HepG2 (cell line): ENCODE results near the gene POC1A. TPM values are rescaled to one million over a fixed set of nuclear protein-coding genes. Genes with fewer than 3 reads are reported as not detected.

Experiments
- KDM4B ChIP-seq: sonication (generic); formaldehyde crosslinking; IDR thresholded peaks from 2 replicates; pipeline ENCODE4 v1.4.0; 2020; ENCODE audit warnings: missing genetic modification reagents
- MAZ ChIP-seq, 2 experiments: sonication (generic) in 1 of 2; formaldehyde crosslinking in 1 of 2; IDR thresholded peaks; 2 replicates each; pipeline versions ENCODE4 v1.5.0 to v1.6.1; 2012 to 2020; ENCODE audit warnings: low read depth in 2 of 2, mild to moderate bottlenecking in 2 of 2, borderline replicate concordance in 1 of 2, improper control_type of control experiment in 1 of 2, low read length in 1 of 2, missing genetic modification reagents in 1 of 2, moderate library complexity in 1 of 2
- MEIS2 ChIP-seq: sonication (generic); formaldehyde crosslinking; IDR thresholded peaks from 2 replicates; pipeline ENCODE4 v1.9.0; 2021; ENCODE audit warnings: mild to moderate bottlenecking, missing genetic modification reagents
- TP53 ChIP-seq: sonication (generic); formaldehyde crosslinking; conservative IDR thresholded peaks from 2 replicates; pipeline ENCODE4 v1.4.0; 2020; ENCODE audit warnings: missing genetic modification reagents
- ZBTB7A ChIP-seq: sonication (generic); formaldehyde crosslinking; IDR thresholded peaks from 2 replicates; pipeline ENCODE4 v1.8.0; 2022; ENCODE audit warnings: mild to moderate bottlenecking, missing genetic modification reagents
- ZBTB7B ChIP-seq: sonication (generic); formaldehyde crosslinking; IDR thresholded peaks from 2 replicates; pipeline ENCODE4 v1.4.0; 2020; ENCODE audit warnings: missing genetic modification reagents
- ZNF20 ChIP-seq: sonication (generic); formaldehyde crosslinking; IDR thresholded peaks from 2 replicates; pipeline ENCODE4 v1.4.0; 2020; ENCODE audit warnings: mild to moderate bottlenecking, moderate library complexity, missing genetic modification reagents
- ZNF598 ChIP-seq: sonication (generic); formaldehyde crosslinking; IDR thresholded peaks from 2 replicates; pipeline ENCODE4 v1.5.1; 2020; ENCODE audit warnings: mild to moderate bottlenecking, missing genetic modification reagents, borderline replicate concordance
- ZNF674 ChIP-seq: sonication (generic); formaldehyde crosslinking; IDR thresholded peaks from 2 replicates; pipeline ENCODE4 v1.5.0; 2020; ENCODE audit warnings: low read depth, mild to moderate bottlenecking, missing genetic modification reagents
- ZNF678 ChIP-seq: sonication (generic); formaldehyde crosslinking; IDR thresholded peaks from 2 replicates; pipeline ENCODE4 v1.4.0; 2020; ENCODE audit warnings: mild to moderate bottlenecking, missing genetic modification reagents
- ZSCAN21 ChIP-seq: sonication (generic); formaldehyde crosslinking; IDR thresholded peaks from 2 replicates; pipeline ENCODE4 v1.8.0; 2022; ENCODE audit warnings: mild to moderate bottlenecking, missing genetic modification reagents, moderate library complexity, borderline replicate concordance
- polyA plus RNA-seq, 8 experiments: library from polyadenylated mRNA; depleted of rRNA in 3 of 8; stranded (reverse) in 7 of 8; unstranded in 1 of 8; fragments of >200 nt; fragmentation: Illumina TruSeq in 4 of 8; extraction: Trizol in 4 of 8; gene quantifications; 2 replicates each; pipeline versions ENCODE4 v1.2.1 to v1.2.3, GENCODE V29; 2011 to 2016; ENCODE audit warnings: low read depth in 4 of 8, missing spikeins in 1 of 8, mixed read lengths in 1 of 8; ENCODE audit not compliant: insufficient read depth in 1 of 8
- total RNA-seq, 5 experiments: library from RNA; depleted of rRNA; stranded (reverse); fragments of >200 nt; fragmentation: Illumina TruSeq; extraction: Trizol; gene quantifications; 2 replicates each; pipeline ENCODE4 v1.2.3, GENCODE V29; 2016; ENCODE audit warnings: low read depth in 1 of 5
- TF ChIP-seq, protein P1 (sequence below): sonication (generic); formaldehyde crosslinking; IDR thresholded peaks from one replicate; pipeline ENCODE4 v1.5.1; 2020; ENCODE audit warnings: mild to moderate bottlenecking, missing genetic modification reagents; ENCODE audit errors: not compliant biosample characterization
- TF ChIP-seq, protein P2 (sequence below): sonication (generic); formaldehyde crosslinking; IDR thresholded peaks from 2 replicates; pipeline ENCODE4 v1.4.0; 2020; ENCODE audit warnings: missing genetic modification reagents

The POC1A gene
- total and polyA plus RNA-seq, 2 of the 13 experiments (the other 11 are each of a cell fraction or from before 2014, with no cell fraction given), result 14.6 to 20.0 TPM

DNA sequence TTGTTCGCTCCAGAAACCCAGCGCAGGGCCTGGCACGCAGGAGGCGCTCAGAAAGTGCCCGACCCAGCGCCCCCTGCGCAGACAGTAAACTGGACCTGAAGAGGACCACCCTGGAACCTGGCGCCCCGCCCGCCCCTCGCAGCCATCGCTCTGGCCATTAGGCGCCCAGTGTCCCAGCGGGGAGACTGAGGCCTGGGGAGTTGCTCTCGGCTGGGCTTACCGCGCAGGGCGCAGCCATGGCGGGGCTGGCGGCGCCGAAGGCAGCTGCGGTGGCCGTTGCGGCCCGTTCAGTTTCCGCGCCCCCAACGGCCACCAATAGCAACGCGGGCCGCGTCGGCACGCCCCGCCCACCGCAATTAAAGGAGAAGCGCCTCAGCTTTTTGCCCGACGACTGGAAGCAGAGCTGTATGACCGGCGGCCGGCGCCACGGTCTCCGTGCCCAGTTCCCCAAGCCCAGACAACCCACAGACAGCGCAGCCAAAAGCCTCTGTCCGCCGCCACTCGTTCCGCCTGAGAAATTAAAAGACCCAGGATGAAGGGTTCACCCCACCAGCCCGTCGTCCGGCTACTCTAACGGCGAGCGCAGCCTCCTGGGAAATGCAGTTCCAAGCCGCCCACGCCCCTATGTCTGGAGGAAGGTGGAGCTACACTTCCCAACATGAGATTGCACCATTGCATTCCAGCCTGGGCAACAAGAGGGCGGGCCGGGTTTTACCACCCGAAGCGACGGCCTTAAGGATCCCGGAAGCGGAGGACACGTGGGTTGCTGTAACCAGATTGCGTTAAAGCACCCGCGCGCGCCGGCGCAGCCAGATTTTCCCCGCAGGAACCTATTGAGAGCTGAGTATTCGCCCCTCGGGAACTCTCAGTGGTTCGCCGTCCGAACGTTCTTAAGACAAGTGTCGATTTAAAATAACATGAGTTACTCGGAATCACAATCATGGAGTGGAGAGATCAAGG, at the start of gene POC1A (continued):
- TF ChIP-seq, protein P1, sequence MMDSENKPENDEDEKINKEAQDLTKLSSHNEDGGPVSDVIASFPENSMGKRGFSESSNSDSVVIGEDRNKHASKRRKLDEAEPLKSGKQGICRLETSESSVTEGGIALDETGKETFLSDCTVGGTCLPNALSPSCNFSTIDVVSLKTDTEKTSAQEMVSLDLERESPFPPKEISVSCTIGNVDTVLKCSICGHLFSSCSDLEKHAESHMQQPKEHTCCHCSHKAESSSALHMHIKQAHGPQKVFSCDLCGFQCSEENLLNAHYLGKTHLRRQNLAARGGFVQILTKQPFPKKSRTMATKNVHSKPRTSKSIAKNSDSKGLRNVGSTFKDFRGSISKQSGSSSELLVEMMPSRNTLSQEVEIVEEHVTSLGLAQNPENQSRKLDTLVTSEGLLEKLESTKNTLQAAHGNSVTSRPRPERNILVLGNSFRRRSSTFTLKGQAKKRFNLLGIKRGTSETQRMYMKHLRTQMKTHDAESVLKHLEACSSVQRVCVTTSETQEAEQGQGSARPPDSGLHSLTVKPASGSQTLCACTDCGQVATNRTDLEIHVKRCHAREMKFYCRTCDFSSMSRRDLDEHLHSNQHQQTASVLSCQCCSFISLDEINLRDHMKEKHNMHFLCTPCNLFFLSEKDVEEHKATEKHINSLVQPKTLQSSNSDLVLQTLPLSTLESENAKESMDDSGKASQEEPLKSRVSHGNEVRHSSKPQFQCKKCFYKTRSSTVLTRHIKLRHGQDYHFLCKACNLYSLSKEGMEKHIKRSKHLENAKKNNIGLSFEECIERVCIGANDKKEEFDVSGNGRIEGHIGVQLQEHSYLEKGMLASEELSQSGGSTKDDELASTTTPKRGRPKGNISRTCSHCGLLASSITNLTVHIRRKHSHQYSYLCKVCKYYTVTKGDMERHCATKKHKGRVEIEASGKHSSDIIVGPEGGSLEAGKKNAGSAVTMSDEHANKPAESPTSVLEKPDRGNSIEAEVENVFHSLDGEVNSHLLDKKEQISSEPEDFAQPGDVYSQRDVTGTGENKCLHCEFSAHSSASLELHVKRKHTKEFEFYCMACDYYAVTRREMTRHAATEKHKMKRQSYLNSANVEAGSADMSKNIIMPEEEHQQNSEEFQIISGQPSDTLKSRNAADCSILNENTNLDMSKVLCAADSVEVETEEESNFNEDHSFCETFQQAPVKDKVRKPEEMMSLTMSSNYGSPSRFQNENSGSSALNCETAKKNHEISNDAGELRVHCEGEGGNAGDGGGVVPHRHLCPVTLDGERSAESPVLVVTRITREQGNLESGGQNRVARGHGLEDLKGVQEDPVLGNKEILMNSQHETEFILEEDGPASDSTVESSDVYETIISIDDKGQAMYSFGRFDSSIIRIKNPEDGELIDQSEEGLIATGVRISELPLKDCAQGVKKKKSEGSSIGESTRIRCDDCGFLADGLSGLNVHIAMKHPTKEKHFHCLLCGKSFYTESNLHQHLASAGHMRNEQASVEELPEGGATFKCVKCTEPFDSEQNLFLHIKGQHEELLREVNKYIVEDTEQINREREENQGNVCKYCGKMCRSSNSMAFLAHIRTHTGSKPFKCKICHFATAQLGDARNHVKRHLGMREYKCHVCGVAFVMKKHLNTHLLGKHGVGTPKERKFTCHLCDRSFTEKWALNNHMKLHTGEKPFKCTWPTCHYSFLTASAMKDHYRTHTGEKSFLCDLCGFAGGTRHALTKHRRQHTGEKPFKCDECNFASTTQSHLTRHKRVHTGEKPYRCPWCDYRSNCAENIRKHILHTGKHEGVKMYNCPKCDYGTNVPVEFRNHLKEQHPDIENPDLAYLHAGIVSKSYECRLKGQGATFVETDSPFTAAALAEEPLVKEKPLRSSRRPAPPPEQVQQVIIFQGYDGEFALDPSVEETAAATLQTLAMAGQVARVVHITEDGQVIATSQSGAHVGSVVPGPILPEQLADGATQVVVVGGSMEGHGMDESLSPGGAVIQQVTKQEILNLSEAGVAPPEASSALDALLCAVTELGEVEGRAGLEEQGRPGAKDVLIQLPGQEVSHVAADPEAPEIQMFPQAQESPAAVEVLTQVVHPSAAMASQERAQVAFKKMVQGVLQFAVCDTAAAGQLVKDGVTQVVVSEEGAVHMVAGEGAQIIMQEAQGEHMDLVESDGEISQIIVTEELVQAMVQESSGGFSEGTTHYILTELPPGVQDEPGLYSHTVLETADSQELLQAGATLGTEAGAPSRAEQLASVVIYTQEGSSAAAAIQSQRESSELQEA (CRISPR knock-in tag), result no peak
- TF ChIP-seq ZNF678, result 0 out of 2 replicates have a peak, but pooled peaks have one; percentile 8
- TF ChIP-seq MEIS2 (CRISPR knock-in tag), result peak; percentile 10; the same call in 1 of the 2 replicates
- TF ChIP-seq ZSCAN21 (CRISPR knock-in tag), result peak; percentile 25; the same call in 1 of the 2 replicates
- TF ChIP-seq KDM4B (CRISPR knock-in tag), result peak; percentile 88; the same call in 1 of the 2 replicates
- TF ChIP-seq TP53 (CRISPR knock-in tag), result no peak
- peak; percentile 44; the same call in 1 of the 2 replicates for TF ChIP-seq ZNF598 (CRISPR knock-in tag)
- TF ChIP-seq, protein P2, sequence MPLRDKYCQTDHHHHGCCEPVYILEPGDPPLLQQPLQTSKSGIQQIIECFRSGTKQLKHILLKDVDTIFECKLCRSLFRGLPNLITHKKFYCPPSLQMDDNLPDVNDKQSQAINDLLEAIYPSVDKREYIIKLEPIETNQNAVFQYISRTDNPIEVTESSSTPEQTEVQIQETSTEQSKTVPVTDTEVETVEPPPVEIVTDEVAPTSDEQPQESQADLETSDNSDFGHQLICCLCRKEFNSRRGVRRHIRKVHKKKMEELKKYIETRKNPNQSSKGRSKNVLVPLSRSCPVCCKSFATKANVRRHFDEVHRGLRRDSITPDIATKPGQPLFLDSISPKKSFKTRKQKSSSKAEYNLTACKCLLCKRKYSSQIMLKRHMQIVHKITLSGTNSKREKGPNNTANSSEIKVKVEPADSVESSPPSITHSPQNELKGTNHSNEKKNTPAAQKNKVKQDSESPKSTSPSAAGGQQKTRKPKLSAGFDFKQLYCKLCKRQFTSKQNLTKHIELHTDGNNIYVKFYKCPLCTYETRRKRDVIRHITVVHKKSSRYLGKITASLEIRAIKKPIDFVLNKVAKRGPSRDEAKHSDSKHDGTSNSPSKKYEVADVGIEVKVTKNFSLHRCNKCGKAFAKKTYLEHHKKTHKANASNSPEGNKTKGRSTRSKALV, result peak; percentile 3; the same call in 1 of the 2 replicates
- no peak; the same call in 1 of the 2 replicates for TF ChIP-seq MAZ (IDR thresholded peaks at IDR 0.05; ENCODE audit: borderline replicate concordance, low read depth, low read length)
- peak; percentile 60; the same call in 1 of the 2 replicates for TF ChIP-seq MAZ (CRISPR knock-in tag; IDR thresholded peaks at IDR 0.05; ENCODE audit: low read depth)
- TF ChIP-seq ZNF674 (CRISPR knock-in tag), result no peak
- no peak for TF ChIP-seq ZNF20 (CRISPR knock-in tag)
- no peak for TF ChIP-seq ZBTB7B (CRISPR knock-in tag)
- no peak for TF ChIP-seq ZBTB7A
